Ovary (tissue), 10 donors: ENCODE data around the gene GABRR3. TPM values are rescaled to one million over a fixed set of nuclear protein-coding genes. Genes with fewer than 3 reads are reported as not detected.

ENCODE experiments used
- DNase-seq, 5 donors: peaks; one replicate each; pipeline ENCODE4 v3.0.0-alpha.2; 2019 to 2020
- H3K27ac ChIP-seq, 2 donors: fragments of 200-600 bp; one replicate each; pipeline versions ENCODE4 v1.5.1 to v1.8.0; 2019 to 2022
- H3K27me3 ChIP-seq: fragments of 200-600 bp; one replicate; pipeline ENCODE4 v1.8.0; 2022
- H3K36me3 ChIP-seq: fragments of 200-600 bp; sonication (generic); one replicate; pipeline ENCODE4 v1.5.1; 2019
- H3K4me1 ChIP-seq: one replicate; pipeline ENCODE4 v1.8.1; 2013; ENCODE audit warnings: mild to moderate bottlenecking, moderate library complexity; ENCODE audit not compliant: insufficient read depth
- H3K4me3 ChIP-seq: fragments of 200-600 bp; sonication (generic); one replicate; pipeline ENCODE4 v1.5.1; 2017
- H3K9me3 ChIP-seq, 2 donors: fragments of 200-600 bp in 1 of 2; sonication (generic) in 1 of 2; one replicate each; pipeline versions ENCODE4 v1.5.1 to v1.8.1; 2013 to 2019; ENCODE audit warnings: mild to moderate bottlenecking in 1 of 2, moderate library complexity in 1 of 2
- CTCF ChIP-seq, 3 donors: fragments of 450-650 bp in 2 of 3; fragments of 200-600 bp in 1 of 3; IDR thresholded peaks; one replicate each; pipeline versions ENCODE4 v1.5.1 to v1.8.0; 2016 to 2022; ENCODE audit warnings: antibody characterized with exemption in 3 of 3, mild to moderate bottlenecking in 1 of 3
- EP300 ChIP-seq: sonication (generic); formaldehyde crosslinking; IDR thresholded peaks from one replicate; pipeline ENCODE4 v1.6.1; 2017; ENCODE audit warnings: antibody characterized with exemption
- POLR2A ChIP-seq: fragments of 450-650 bp; IDR thresholded peaks from one replicate; pipeline ENCODE4 v1.6.1; 2017; ENCODE audit warnings: antibody characterized with exemption, mild to moderate bottlenecking, moderate library complexity
- WGBS, 3 donors: extraction: QIAGEN DNeasy Blood & Tissue Kit in 1 of 3; methylation state at CpG; one replicate each; pipeline versions ENCODE4 v1.1.5 to v1.1.7; 2013 to 2017; 5-methylcytosine and 5-hydroxymethylcytosine counted together
- intact Hi-C, 4 donors: fragments of 100-400 bp; cut with DNase I; formaldehyde crosslinking; loops; one replicate each; pipeline versions ENCODE4 v1.11.0 to v1.15.1; 2022 to 2023
- long read RNA-seq, 3 donors: library from polyadenylated mRNA in 2 of 3; unstranded in 2 of 3; transcript quantifications; one replicate each; pipeline ENCODE4 v2.0.0 and lab custom pipeline, GENCODE V29; 2021 to 2026
- polyA plus RNA-seq, 2 donors: library from polyadenylated mRNA; stranded (reverse); fragments of 200-250 nt in 1 of 2; fragments of 350-450 nt in 1 of 2; fragmentation: Illumina TruSeq in 1 of 2; extraction: RNeasy Lipid Tissue Mini Kit (QIAGEN cat#74804) in 1 of 2; gene quantifications; one replicate each; pipeline ENCODE4 v1.2.3, GENCODE V29; 2013 to 2014
- total RNA-seq, 7 donors: library from RNA; depleted of rRNA in 2 of 7; stranded (reverse); fragments of >200 nt in 2 of 7; fragmentation: NEBNext Ultra II Directional in 3 of 7; extraction: Animal tissue kit (Norgen Biotek cat#: 25700) in 3 of 7; gene quantifications; one replicate each; pipeline versions ENCODE4 v1.1.0 to v1.2.4, GENCODE V29; 2016 to 2023
- donor health status: DM: no; HTN: no; CAD: no; lungs with moderate emphysema.
- donor health status: DM: no; HTN: no; CAD: no.
- donor health status: Bipolar disorder and iron deficiency.
- donor health status: DM: yes; HTN: yes; CAD: no.
- donor health status: DM: no; HTN: no; CAD: no.
- donor health status: DM: yes; HTN: yes; CAD: no.

The GABRR3 gene
- not detected for total RNA-seq
- not detected for polyA plus RNA-seq
- long read RNA-seq, donor 1: 0 reads
- long read RNA-seq, donor 2: 0 reads
- long read RNA-seq, donor 3: 0 reads

- 64 to 70% (median 70%) methylated on average over 3 of the region's 3 CpGs for WGBS, 3 donors
- H3K36me3 ChIP-seq: no peaks in the 10 kb centered on the region
- no peak for DNase-seq
- no peaks in the 10 kb centered on the region for H3K9me3 ChIP-seq
- H3K27me3 ChIP-seq: no peaks in the 10 kb centered on the region
- no peaks in the 10 kb centered on the region for H3K4me1 ChIP-seq
- no peak within 1 kb of the TSS for H3K4me3 ChIP-seq
- H3K27ac ChIP-seq: no peak within 1 kb of the TSS
- TF ChIP-seq CTCF (IDR thresholded peaks at IDR 0.05) (no peak), POLR2A (no peak), EP300 (no peak)
- intact Hi-C loops: no loop called here
Measured at GRCh38 chr3:98035208-98035607, at the start of gene GABRR3. Gene GABRR3 (minus strand): TSS chr3:98035315. CDS start chr3:98034987, 328 bp downstream.

DNA sequence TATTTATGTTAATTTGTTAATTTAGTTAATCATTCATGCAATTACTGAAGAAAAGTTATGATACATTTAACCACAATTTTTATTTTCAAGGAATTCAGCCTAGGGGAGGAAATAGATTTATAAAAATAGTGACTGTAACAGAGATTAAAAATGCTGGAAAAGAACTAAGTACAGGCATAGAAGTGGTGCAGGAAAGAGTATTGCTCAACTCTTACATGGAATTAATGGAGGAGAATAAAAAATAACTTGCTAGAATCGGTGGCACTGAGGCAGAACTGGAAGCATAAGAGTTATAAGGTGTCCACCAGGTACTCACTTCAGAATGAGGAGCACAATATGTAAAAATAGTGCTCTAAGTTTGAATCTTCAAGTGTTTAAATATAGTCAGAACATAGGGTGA, 38.4 kb upstream of the GABRR3 start:
- WGBS, 3 donors: 34 to 42% (median 41%) methylated on average over 1 of the region's 1 CpG

DNA sequence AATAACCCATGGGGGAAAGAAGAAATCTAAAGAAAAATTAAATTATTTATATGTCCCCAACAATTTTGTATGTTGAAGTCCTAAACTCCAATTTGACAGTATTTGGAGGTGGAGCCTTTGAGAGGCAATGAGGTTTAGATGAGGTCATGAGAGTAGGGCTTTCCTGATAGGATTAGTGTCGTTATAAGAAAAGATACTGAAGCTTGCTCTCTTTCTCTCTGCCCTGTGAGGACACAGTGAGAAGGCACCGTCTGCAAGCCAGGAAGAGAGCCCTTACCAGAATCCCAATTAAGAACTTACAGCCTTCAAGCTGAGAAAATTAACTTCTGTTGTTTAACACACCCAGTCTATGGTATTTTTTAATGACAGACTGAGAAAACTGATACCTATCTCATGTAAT, 35.7 kb upstream of the GABRR3 start:
- TF ChIP-seq EP300 (no peak), POLR2A (no peak), CTCF (IDR thresholded peaks at IDR 0.05) (no peak)
- H3K27me3 ChIP-seq: no peaks in the 10 kb centered on the region
- 18 to 32% (median 19%) methylated on average over 2 of the region's 2 CpGs for WGBS, 3 donors

More for the DNA sequence above, 38.4 kb upstream of the GABRR3 start:
- no peak overlapping the region for H3K4me3 ChIP-seq
- H3K27me3 ChIP-seq: no peaks in the 10 kb centered on the region
- TF ChIP-seq CTCF (IDR thresholded peaks at IDR 0.05) (no peak), POLR2A (no peak), EP300 (no peak)
- no peaks in the 10 kb centered on the region for H3K4me1 ChIP-seq
- H3K36me3 ChIP-seq: no peaks in the 10 kb centered on the region
- no peak overlapping the region for H3K27ac ChIP-seq
- H3K9me3 ChIP-seq: no peaks in the 10 kb centered on the region
- intact Hi-C loops: no loop called here
- DNase-seq: no peak

GRCh38 chr3:98068824-98069223, 33.7 kb upstream of the GABRR3 start:
- intact Hi-C loops: no loop called here
- Histone ChIP-seq H3K4me3 (no peak overlapping the region), H3K4me1 (no peaks in the 10 kb centered on the region), H3K36me3 (no peaks in the 10 kb centered on the region), H3K27me3 (no peaks in the 10 kb centered on the region), H3K27ac (no peak overlapping the region), H3K9me3 (no peaks in the 10 kb centered on the region)
- WGBS, 3 donors: 50 to 57% (median 52%) methylated on average over 2 of the region's 2 CpGs
- no peak for DNase-seq
- TF ChIP-seq EP300 (no peak), POLR2A (no peak), CTCF (IDR thresholded peaks at IDR 0.05) (no peak)

More for the DNA sequence above, 35.7 kb upstream of the GABRR3 start:
- no peak overlapping the region for H3K27ac ChIP-seq
- H3K9me3 ChIP-seq: no peaks in the 10 kb centered on the region
- H3K36me3 ChIP-seq: no peaks in the 10 kb centered on the region
- no peak overlapping the region for H3K4me3 ChIP-seq
- no peaks in the 10 kb centered on the region for H3K4me1 ChIP-seq
- intact Hi-C loops: no loop called here
- DNase-seq: no peak
